AG04450 (cell line): Measurements from ENCODE around the gene NEMP2. TPM values are rescaled to one million over a fixed set of nuclear protein-coding genes. Genes with fewer than 3 reads are reported as not detected.

Experiments used
- CTCF ChIA-PET: fragments of 300-600, 350-600 bp; formaldehyde crosslinking; extraction: SDS; loops from one replicate; lab custom pipeline; 2022; ENCODE audit warnings: antibody characterized with exemption, inconsistent platforms; lab: Charles Lee
- POLR2A ChIA-PET: fragments of 350-600 bp; formaldehyde crosslinking; extraction: SDS; loops from one replicate; lab custom pipeline; 2021; ENCODE audit warnings: antibody characterized with exemption, inconsistent platforms; lab: Yijun Ruan, JAX
- DNase-seq: peaks from one replicate; pipeline ENCODE4 v3.0.0-alpha.2; 2011; ENCODE audit warnings: low read depth, low spot score
- H3K27ac ChIP-seq: one replicate; pipeline ENCODE4 v1.5.1; 2012; ENCODE audit warnings: low read depth, low read length, control low read depth
- H3K27me3 ChIP-seq: one replicate; pipeline ENCODE4 v1.6.0; 2012; ENCODE audit warnings: low read length; ENCODE audit not compliant: control insufficient read depth, insufficient read depth
- H3K4me3 ChIP-seq: 2 replicates; pipeline ENCODE4 v1.5.1; 2011; ENCODE audit warnings: mild to moderate bottlenecking, low read depth, low read length, control low read depth
- H3K9me3 ChIP-seq: 2 replicates; pipeline ENCODE4 v1.5.1; 2012; ENCODE audit warnings: low read length; ENCODE audit not compliant: control insufficient read depth, insufficient read depth
- CTCF ChIP-seq: IDR thresholded peaks from 2 replicates; pipeline ENCODE4 v1.5.1; 2011; ENCODE audit warnings: low read depth, low read length, control low read depth, inconsistent platforms
- polyA plus RNA-seq: library from polyadenylated mRNA; depleted of rRNA; stranded (reverse); fragments of >200 nt; gene quantifications from 2 replicates; pipeline ENCODE4 v1.2.3, GENCODE V29; 2011

NEMP2 gene
- polyA plus RNA-seq, 1 experiment: 7.3 TPM

DNA sequence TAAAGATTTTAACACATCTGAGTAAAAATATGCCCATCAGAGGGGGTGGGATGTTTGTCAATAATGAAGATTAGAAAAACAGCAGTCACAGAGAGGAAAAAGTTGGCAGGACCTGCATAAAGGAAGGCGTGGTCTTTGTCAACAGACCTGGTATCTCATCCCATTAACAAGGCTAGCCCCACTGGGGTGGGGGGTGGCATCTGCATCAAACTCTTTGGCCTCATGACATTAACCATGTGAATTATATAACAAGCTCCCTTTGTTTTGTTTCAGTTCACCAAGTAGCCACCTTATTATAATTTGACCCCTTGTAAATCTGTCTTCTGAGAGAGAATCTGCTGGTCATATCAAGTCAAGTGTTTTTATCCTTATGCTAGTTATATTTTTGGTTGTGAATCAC lies 28.8 kb downstream of the NEMP2 start:
- H3K9me3 ChIP-seq: no peaks in the 10 kb centered on the region
- DNase-seq: no peak
- H3K27me3 ChIP-seq: no peaks in the 10 kb centered on the region
- ChIA-PET POLR2A (no interaction called here), CTCF (no interaction called here)
- no peak overlapping the region for H3K27ac ChIP-seq
- no peak for TF ChIP-seq CTCF
- no peak overlapping the region for H3K4me3 ChIP-seq

DNA sequence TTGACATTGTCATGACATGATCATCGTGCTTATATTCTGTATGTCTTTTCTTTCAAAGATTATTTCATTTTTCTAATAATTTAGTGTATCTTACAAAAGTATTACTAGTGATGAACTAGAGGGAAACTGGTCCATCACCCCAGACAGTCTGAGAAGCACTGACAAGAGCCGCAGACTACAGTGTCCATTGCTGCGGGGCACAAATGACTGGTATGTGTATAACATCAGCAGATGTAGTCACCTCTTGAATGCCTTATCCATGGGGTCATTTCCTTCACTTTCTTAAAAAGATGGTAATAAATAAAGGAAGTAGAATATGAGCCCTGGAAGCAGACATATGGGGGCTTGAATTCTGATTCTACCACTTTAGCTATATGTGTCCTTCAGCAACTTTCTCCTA lies 29.6 kb downstream of the NEMP2 start:
- ChIA-PET CTCF (no interaction called here), POLR2A (no interaction called here)
- no peak for TF ChIP-seq CTCF

DNA sequence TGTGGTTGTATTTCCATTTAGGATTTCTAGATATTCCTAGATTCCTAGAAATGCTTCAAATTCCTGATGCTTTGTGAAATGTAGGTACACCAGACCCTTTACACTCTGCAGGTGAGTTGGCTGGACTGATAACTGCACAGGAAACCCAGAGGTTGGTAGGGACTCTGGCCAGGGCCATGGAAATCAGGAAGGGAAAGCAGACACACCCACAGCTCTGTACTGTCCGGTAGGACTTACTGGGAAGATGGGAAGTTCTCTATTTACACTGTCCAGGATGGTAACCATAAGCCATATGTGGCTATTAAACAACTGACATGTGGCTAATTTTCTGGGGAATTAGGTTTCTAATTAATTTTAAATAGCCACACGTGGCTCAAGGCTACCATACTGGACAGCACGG lies 31.4 kb downstream of the NEMP2 start:
- ChIA-PET CTCF (interaction anchor here (1.2 to 1.4 kb wide), 2 partner anchors 8 to 414 kb away, joined by 3 to 6 read pairs; no protein-coding TSS in a partner anchor), POLR2A (no interaction called here)
- no peak overlapping the region for H3K4me3 ChIP-seq
- no peaks in the 10 kb centered on the region for H3K9me3 ChIP-seq
- no peak overlapping the region for H3K27ac ChIP-seq
- TF ChIP-seq CTCF: no peak
- H3K27me3 ChIP-seq: no peaks in the 10 kb centered on the region
- DNase-seq: no peak

More for the DNA sequence above, 29.6 kb downstream of the NEMP2 start:
- Histone ChIP-seq H3K9me3 (no peaks in the 10 kb centered on the region), H3K27me3 (no peaks in the 10 kb centered on the region), H3K27ac (no peak overlapping the region), H3K4me3 (no peak overlapping the region)
- no peak for DNase-seq

GRCh38 chr2:190501702-190502407 lies 32.7 kb downstream of the NEMP2 start:
- CTCF ChIA-PET: interaction anchor here (0.7 to 1.4 kb wide), 2 partner anchors 9 kb away, joined by 3 to 6 read pairs; no protein-coding TSS in a partner anchor
- POLR2A ChIA-PET: no interaction called here
- no peak overlapping the region for H3K27ac ChIP-seq

More at GRCh38 chr2:190501702-190502407, 32.7 kb downstream of the NEMP2 start:
- no peak for DNase-seq
- no peaks in the 10 kb centered on the region for H3K27me3 ChIP-seq
- no peaks in the 10 kb centered on the region for H3K9me3 ChIP-seq
- H3K4me3 ChIP-seq: no peak overlapping the region
- TF ChIP-seq CTCF: no peak
